H1 (cell line): ENCODE results near the gene ADK. TPM values are rescaled to one million over a fixed set of nuclear protein-coding genes. Genes with fewer than 3 reads are reported as not detected.

ENCODE experiments used
- BRCA1 ChIP-seq: IDR thresholded peaks from 2 replicates; pipeline ENCODE4 v1.6.1; 2012; ENCODE audit warnings: low read depth, low read length, improper control_type of control experiment
- RXRA ChIP-seq: IDR thresholded peaks from 2 replicates; pipeline ENCODE4 v1.6.1; 2011; ENCODE audit warnings: low read depth, mild to moderate bottlenecking, low read length, moderate library complexity; ENCODE audit not compliant: insufficient read depth
- SIN3A ChIP-seq, 2 experiments: IDR thresholded peaks in 1 of 2; conservative IDR thresholded peaks in 1 of 2; 2 replicates each; pipeline ENCODE4 v1.6.1; 2011 to 2012; ENCODE audit warnings: low read length in 2 of 2, improper control_type of control experiment in 1 of 2, low read depth in 1 of 2, mild to moderate bottlenecking in 1 of 2
- TAF7 ChIP-seq: optimal IDR thresholded peaks from 2 replicates; pipeline ENCODE3; 2011; ENCODE audit warnings: low read depth, mild to moderate bottlenecking, inconsistent platforms, low read length, moderate library complexity, borderline replicate concordance
- polyA plus RNA-seq, 7 experiments: library from polyadenylated mRNA; depleted of rRNA in 3 of 7; stranded (reverse) in 5 of 7; unstranded in 2 of 7; fragments of >200 nt in 5 of 7; fragments of 200-250 nt in 2 of 7; gene quantifications; 1 replicate in 5 of 7; 2 replicates in 1 of 7; 4 replicates in 1 of 7; pipeline versions ENCODE4 v1.2.1 to v1.2.3, GENCODE V29; 2011 to 2013; ENCODE audit warnings: missing spikeins in 2 of 7, mixed read lengths in 2 of 7
- total RNA-seq: library from RNA; stranded (reverse); fragmentation: NEBNext Ultra II Directional; extraction: Animal tissue kit (Norgen Biotek cat#: 25700); gene quantifications from 2 replicates; pipeline ENCODE4 v1.2.1, GENCODE V29; 2021
- TF ChIP-seq, protein P1 (sequence below): IDR thresholded peaks from 2 replicates; pipeline ENCODE4 v1.6.1; 2012; ENCODE audit warnings: low read length, inconsistent platforms
- TF ChIP-seq, protein P2 (sequence below): IDR thresholded peaks from 2 replicates; pipeline ENCODE4 v1.6.1; 2011; ENCODE audit warnings: low read depth, mild to moderate bottlenecking, low read length; ENCODE audit not compliant: insufficient read depth

ADK gene
- total and polyA plus RNA-seq, 2 of the 8 experiments (the other 6 are each of a cell fraction or from before 2014, with no cell fraction given), result 12.3 to 42.4 TPM

- TF ChIP-seq, protein P1, sequence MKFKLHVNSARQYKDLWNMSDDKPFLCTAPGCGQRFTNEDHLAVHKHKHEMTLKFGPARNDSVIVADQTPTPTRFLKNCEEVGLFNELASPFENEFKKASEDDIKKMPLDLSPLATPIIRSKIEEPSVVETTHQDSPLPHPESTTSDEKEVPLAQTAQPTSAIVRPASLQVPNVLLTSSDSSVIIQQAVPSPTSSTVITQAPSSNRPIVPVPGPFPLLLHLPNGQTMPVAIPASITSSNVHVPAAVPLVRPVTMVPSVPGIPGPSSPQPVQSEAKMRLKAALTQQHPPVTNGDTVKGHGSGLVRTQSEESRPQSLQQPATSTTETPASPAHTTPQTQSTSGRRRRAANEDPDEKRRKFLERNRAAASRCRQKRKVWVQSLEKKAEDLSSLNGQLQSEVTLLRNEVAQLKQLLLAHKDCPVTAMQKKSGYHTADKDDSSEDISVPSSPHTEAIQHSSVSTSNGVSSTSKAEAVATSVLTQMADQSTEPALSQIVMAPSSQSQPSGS, result no peak
- TF ChIP-seq BRCA1, result no peak
- no peak for TF ChIP-seq TAF7
- TF ChIP-seq, protein P2, sequence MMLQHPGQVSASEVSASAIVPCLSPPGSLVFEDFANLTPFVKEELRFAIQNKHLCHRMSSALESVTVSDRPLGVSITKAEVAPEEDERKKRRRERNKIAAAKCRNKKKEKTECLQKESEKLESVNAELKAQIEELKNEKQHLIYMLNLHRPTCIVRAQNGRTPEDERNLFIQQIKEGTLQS, result no peak
- no peak for TF ChIP-seq SIN3A (conservative IDR thresholded peaks at IDR 0.05 in 1 of 2, IDR thresholded peaks at IDR 0.05 in 1 of 2; ENCODE audit: low read depth in 1 of 2, low read length in 2 of 2)
- no peak for TF ChIP-seq RXRA
Measured at GRCh38 chr10:74748468-74749031, 597.5 kb downstream of the ADK start (continued).
